Measurements from ENCODE around the gene GRHPR.

The GRHPR gene

DNA sequence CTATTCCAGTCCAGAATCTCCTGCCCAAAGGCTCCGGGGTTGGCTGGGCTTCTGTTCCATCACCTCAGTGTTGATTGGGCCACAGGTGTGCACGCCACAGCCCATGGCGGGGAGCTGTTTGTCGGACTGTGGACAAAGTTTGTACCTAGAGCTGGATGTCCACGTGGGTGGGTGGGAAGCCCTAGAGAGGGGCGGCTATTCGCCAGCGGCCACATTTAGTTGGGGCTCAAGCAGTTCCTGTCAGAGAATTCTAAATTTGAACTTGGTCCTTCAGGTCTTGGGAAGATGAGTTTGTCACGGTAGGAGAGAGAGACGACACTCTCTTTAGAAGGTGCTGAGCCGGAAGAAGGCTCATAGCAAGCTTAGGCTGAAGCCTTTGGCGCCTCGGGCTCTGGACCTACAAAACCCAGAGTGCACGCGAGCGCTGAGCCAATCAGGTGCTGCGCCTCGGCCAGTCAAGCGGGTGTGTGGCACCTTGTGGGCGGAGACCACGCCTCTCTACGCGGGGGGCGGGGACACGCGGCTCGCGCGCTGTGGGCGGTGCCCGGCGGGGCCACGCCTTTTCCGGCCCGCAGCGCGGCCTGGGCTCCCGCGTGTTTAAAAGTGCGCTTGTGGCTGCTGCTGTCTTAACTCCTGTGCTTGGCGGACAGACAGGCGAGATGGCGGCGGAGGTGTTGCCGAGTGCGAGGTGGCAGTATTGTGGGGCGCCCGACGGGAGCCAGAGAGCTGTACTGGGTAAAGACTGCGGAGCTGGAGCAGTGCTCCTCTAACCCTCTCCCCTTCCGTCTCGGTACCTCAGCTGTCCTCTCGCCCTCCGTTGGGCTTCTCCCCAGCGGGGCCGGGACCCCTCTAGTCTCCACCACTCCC is 63.1 kb downstream of the GRHPR start, which contains the start of gene POLR1E:
TSS of gene POLR1E (plus strand) at position 560 of the 867 bp plus-strand sequence. CDS start at position 660, 100 bp downstream.
- Histone ChIP-seq H3K27ac (ENCODE audit: low read depth, low read length) (peak within 1 kb of the TSS; percentile 85), H3K9ac (ENCODE audit: low read length) (peak within 1 kb of the TSS; percentile 28), H3K4me1 (ENCODE audit: control insufficient read depth, insufficient read depth, low read length) (peaks cover 13% of the 10 kb centered on the region), H3K36me3 (ENCODE audit: control insufficient read depth, insufficient read depth, low read length) (no peaks in the 10 kb centered on the region), H3K4me3 (ENCODE audit: low read length) (peak within 1 kb of the TSS; percentile 78), H3K27me3 (ENCODE audit: control insufficient read depth, insufficient read depth, low read length) (no peaks in the 10 kb centered on the region)

DNA sequence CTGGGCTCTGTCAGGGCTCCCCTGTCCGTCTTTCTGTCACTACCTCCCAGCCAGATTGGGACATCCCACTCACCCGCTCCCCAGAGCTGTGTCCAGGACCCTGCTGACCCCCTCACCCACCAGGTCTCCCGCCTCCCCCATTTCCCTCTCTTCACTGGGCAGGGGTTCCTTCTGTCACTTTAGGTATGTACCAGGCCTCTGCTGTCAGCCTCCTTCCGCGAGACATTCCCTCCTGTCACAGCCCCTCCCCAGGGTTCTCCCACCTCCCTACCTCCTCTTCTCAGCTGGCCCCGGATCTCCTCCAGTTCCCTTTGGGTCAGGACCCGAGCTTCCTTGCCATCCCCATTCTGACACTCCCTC is 63.7 kb downstream of the GRHPR start:
- Histone ChIP-seq H3K36me3 (ENCODE audit: control insufficient read depth, insufficient read depth, low read length) (no peaks in the 10 kb centered on the region), H3K4me3 (ENCODE audit: low read length) (peak overlapping the region; percentile 78), H3K27me3 (ENCODE audit: control insufficient read depth, insufficient read depth, low read length) (no peaks in the 10 kb centered on the region), H3K9ac (ENCODE audit: low read length) (peak overlapping the region; percentile 28), H3K27ac (ENCODE audit: low read depth, low read length) (peak overlapping the region; percentile 85), H3K4me1 (ENCODE audit: control insufficient read depth, insufficient read depth, low read length) (peaks cover 13% of the 10 kb centered on the region)

Measured in rectal smooth muscle tissue (tissue), 1 donor.